ENCODE results near the gene AXIN1.
A peak's percentile ranks its signal among the peaks of the same experiment; 100 is the strongest.
"Not testable (repeated sequence)": the region's sequence is repeated elsewhere in the genome, so short reads cannot be mapped to it uniquely, and the experiment has no call there.

The AXIN1 gene

GRCh38 chr16:264440-264951 lies 88.0 kb downstream of the AXIN1 start:
- no peak for DNase-seq

- no peak for DNase-seq
These were observed 88.6 kb downstream of the AXIN1 start for GRCh38 chr16:263944-264343.

GRCh38 chr16:263182-263774 lies 89.2 kb downstream of the AXIN1 start:
- no peak for DNase-seq

- no peak for DNase-seq
These were observed 90.3 kb downstream of the AXIN1 start for GRCh38 chr16:262121-262745.

DNA sequence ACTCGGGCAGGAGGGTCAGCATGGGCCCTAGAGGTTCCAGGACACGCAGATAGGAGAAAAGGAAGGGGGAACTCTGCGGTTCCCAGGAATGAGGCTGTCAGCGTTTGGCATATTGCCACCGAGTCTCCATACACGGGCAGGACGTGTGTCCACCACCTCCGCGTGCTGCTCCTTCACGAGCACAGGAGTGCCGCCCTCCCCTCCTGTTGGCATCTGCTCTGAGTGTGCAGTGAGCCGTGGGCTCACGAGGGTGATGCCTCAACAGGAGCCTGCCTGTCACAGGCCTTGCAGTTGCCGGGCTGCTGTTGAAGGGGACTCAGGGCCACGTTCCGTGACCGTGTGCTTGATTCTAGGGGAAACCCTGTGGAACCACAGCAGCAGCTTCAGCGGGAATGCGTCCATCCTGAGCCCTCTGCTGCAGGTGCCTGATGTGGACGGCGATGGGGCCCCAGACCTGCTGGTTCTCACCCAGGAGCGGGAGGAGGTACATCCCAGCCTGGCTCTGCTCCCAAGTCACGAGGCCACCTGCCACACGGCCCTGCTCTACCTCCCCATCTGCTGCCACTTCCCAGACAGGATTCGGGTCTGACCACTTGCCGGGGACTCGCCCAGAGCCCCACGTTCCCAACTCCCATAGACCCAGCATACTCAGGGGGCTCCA lies 91.4 kb downstream of the AXIN1 start:
- peak; percentile 42 for DNase-seq

GRCh38 chr16:260326-260725 lies 92.2 kb downstream of the AXIN1 start:
- DNase-seq = no peak

DNA sequence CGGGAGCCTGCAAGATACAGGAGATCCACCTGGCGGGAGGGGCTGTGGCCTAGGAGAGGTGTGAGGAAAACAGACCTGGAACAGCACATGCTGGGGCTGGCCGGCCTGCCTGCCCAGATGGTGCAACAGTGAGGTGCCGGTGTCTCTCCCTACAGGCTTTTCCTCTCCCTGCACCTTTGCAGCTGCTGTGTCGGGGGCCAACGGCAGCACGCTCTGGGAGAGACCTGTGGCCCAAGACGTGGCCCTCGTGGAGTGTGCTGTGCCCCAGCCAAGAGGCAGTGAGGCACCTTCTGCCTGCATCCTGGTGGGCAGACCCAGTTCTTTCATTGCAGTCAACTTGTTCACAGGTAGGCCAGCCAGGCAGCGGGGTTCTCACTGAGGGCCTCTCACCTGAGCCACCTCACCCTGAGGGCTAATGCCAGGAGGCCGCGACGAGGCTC lies 92.7 kb downstream of the AXIN1 start:
- DNase-seq = no peak

DNA sequence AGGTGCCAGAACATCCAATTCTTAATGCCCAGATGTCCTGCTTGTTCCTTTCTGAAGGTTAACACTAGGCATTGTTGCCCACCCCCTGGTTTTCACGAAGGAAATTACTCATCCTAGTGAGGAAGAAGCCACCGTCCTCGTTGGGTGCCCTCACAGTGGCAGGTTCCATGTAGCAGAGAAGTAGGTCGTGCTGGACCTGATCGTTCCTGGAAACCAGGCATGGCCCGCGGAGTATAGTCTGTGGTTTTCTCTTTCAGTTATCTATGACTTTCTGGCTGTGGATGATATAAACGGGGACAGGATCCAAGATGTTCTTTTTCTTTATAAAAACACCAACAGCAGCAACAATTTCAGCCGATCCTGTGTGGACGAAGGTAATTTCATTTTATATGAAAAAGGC lies 93.3 kb downstream of the AXIN1 start:
- no peak for DNase-seq

GRCh38 chr16:258091-258490 lies 94.4 kb downstream of the AXIN1 start:
- not testable (repeated sequence) for DNase-seq

DNA sequence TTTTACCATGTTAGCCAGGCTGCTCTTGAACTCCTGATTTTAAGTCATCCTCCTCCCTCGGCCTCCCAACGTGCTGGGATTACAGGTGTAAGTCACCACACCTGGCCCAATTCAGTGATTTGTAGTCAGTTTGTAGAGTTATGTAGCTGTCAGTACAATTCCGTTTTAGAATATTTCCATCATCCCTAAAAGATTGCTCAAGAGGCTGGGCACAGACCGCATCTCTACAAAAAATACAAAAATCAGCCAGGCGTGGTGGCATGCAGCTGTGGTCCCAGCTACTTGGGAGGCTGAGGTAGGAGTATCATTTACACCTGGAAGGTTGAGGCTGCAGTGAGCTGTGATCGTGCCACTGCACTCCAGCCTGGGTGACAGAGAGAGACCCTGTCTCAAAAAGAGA lies 97.3 kb downstream of the AXIN1 start:
- no peak for DNase-seq

GRCh38 chr16:254461-254860 lies 98.1 kb downstream of the AXIN1 start:
- no peak for DNase-seq

DNA sequence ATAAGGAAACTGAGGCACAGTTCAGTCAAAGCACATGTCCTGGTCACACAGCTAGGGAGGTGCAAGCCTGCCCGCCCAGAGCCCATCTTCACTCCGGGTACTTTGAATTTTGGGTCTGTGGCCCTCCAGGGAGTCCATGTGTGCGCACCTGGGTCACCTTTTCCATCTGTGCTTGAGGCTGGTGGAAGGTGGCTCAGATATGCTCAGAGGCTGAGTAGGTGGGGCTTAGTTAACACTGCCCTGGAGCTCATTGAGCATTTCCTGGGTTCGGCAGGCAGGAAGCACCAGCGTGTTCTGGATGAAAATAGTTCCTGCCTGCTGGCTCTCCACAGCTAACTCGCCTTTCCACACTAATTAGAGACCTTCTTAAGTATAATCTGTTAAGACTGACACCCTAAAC lies 98.7 kb downstream of the AXIN1 start:
- DNase-seq = no peak

DNA sequence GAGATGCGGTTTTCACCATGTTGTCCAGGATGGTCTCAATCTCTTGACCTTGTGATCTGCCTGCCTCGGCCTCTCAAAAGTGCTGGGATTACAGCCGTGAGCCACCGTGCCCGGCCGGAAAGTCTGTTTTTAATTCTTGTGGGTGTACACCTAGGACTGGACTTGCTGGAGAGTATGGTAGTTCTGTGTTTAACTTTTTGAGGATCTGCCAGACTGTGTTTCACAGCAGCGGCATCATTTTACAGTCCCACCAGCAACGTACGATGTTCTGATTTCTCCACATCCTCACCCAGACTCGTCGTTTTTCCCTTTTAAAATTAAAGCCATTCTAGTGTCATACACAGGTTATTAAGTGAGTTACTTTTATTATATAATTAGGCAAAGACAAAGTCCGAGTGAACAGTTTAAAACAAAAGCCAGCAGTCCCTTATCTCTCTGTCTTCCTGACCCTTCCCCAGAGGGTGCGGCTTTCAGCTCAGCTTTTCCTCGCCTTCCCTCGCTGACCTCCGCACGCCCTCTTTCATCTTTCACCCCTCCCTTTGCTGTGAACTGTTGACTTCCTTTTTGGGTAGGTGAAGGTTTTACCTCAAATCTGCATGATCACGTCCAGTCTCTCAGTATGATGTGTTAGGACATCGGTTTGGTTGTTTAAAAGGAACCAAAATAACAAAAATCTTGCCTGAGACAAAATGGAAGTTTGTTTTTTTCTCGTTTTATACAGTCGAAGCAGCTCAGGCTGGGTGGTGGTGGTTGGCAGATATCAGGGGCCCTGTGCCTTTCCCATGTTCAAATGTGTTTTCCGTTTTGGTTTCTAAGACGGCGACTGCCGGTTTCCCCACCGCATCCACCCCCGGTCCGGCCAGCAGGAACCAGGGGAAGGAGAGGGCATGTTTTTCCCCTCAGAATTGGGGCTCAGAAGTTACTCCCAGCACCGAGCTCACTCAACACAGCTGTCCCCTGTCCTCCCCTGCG lies 99.9 kb downstream of the AXIN1 start:
- DNase-seq = no peak

DNA sequence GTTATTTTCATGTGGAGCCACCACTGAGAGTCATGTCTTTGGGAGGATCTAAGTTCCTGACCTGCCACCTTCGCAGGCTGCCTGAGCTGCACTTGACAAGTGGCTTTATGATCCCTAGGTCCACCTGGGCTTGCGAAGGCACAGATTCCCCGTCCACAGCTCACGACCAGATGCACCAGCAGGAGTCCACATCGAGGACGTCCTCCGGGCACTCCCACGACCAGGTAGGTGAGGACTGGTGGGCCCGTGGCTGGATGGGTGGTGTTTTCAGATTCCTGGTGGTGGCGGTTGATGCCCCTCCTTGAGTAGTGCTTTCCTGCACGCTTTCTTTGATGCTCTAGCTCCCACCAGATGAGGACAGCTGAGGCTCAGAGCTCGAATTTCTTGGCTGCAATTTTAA lies 103.1 kb downstream of the AXIN1 start:
- no peak for DNase-seq

GRCh38 chr16:247027-247426 lies 105.5 kb downstream of the AXIN1 start:
- no peak for DNase-seq

DNA sequence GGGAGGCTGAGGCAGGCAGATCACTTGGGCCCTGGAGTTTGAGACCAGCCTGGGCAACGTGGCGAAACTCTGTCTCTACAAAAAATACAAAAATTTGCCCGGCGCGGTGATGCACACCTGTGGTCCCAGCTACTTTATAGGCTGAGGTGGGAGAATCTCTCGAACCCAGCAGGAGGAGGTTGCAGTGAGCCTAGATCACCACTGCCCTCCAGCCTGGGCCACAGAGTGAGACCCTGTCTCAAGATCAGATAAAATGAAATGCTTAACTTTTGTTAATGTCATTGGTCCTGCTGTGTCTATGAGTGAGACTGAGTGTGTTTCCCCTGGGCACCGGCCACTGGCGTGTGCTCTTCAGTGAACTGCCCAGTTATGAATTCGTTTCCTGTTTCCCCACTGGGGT lies 107.4 kb downstream of the AXIN1 start:
- DNase-seq = no peak

DNA sequence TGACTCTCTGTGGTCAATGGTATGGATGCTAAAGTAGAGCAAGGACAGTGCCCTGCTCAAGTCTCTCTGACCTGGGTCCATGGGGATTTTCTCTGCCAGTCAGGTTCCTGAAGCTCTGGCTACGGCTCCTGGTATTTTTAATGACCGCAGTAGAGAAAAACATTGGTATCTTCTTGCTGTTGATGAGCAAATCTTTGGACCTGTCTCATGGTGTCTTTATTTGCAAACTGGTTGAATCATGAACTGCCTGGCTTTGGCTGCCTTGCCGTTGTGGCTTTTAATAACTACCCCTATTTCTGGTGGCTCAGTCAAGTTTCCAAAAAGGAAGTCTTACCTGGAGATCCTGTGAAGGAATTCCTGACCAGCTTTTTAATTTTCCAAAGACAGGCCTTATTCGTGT lies 109.2 kb downstream of the AXIN1 start:
- no peak for DNase-seq

GRCh38 chr16:242281-242680 lies 110.2 kb downstream of the AXIN1 start:
- DNase-seq = no peak

GRCh38 chr16:240559-240958 lies 112.0 kb downstream of the AXIN1 start:
- DNase-seq = no peak

DNA sequence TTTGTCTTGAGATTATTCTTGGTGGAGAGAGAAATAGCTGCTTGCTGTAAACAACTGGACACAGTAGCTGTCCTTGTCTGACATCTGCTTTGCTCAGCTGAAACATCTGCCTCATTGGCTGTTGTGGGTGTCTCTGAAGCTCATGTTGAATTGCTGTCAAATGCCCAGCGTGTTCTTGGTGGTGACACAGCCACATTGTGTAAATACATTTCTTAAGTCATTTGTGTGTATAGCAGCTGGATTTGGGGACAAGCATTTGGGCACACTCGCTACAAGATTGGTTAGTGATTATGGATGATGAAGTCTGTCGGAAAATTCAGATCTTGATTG lies 112.6 kb downstream of the AXIN1 start:
- no peak for DNase-seq
